Endothelial cell (in vitro differentiated cells): ENCODE measurements around the gene CACTIN. TPM values are rescaled to one million over a fixed set of nuclear protein-coding genes. Genes with fewer than 3 reads are reported as not detected.

ENCODE experiments used
- DNase-seq: peaks from one replicate; pipeline ENCODE4 v3.0.0; 2021; ENCODE audit warnings: low spot score
- H3K27ac Mint-ChIP-seq: one replicate; pipeline ENCODE4 v1.8.0; 2021; ENCODE audit warnings: mixed read lengths, inconsistent platforms; ENCODE audit not compliant: unreplicated experiment
- H3K27me3 Mint-ChIP-seq: one replicate; pipeline ENCODE4 v1.8.0; 2021; ENCODE audit warnings: mild to moderate bottlenecking, moderate library complexity, mixed read lengths, inconsistent platforms; ENCODE audit not compliant: unreplicated experiment
- H3K36me3 Mint-ChIP-seq: one replicate; pipeline ENCODE4 v1.8.0; 2021; ENCODE audit warnings: mild to moderate bottlenecking, low read depth, mixed read lengths, inconsistent platforms; ENCODE audit not compliant: unreplicated experiment
- H3K4me1 Mint-ChIP-seq: one replicate; pipeline ENCODE4 v1.8.0; 2021; ENCODE audit warnings: mild to moderate bottlenecking, mixed read lengths, inconsistent platforms; ENCODE audit not compliant: unreplicated experiment
- H3K4me3 Mint-ChIP-seq: one replicate; pipeline ENCODE4 v1.8.0; 2021; ENCODE audit warnings: mild to moderate bottlenecking, mixed read lengths, inconsistent platforms; ENCODE audit not compliant: unreplicated experiment
- H3K9me3 Mint-ChIP-seq: one replicate; pipeline ENCODE4 v1.8.0; 2021; ENCODE audit warnings: mixed read lengths, inconsistent platforms; ENCODE audit not compliant: unreplicated experiment
- total RNA-seq: library from RNA; stranded (reverse); fragmentation: NEBNext Ultra II Directional; extraction: Animal tissue kit (Norgen Biotek cat#: 25700); gene quantifications from one replicate; pipeline ENCODE4 v1.2.1, GENCODE V29; 2021; ENCODE audit not compliant: unreplicated experiment
- TF ChIP-seq, protein P1 (sequence below): fragments of 200-600 bp; sonication (generic); IDR thresholded peaks from one replicate; pipeline ENCODE4 v1.5.0; 2021; ENCODE audit warnings: antibody characterized with exemption; ENCODE audit not compliant: unreplicated experiment

Gene CACTIN
- total RNA-seq, 1 donor from 2014 or later = 31.8 TPM

DNA sequence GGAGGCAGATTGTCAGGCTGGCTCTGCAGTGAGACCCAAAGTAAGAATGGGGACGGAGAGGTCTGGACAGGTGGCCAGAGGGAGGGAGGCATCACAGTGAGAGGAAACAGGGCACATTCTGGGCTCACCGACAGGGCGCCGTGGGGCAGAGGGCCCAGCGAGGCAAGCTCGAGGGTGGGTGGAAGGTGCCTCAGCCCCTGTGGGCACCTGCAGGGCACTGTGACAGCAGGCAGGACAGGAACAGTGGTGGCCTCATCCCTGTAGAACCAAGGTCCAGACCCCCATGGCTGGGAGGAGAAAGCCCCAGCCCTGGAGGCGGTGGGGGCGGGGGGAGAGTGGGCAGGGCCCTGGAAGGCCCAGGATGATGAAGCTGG is 46.0 kb upstream of the CACTIN start:
- Mint-ChIP-seq H3K4me1 (peaks cover 2% of the 10 kb centered on the region), H3K27me3 (peaks cover 8% of the 10 kb centered on the region), H3K4me3 (no peak overlapping the region), H3K9me3 (no peaks in the 10 kb centered on the region), H3K36me3 (no peaks in the 10 kb centered on the region), H3K27ac (no peak overlapping the region)
- DNase-seq = no peak
- TF ChIP-seq, protein P1, sequence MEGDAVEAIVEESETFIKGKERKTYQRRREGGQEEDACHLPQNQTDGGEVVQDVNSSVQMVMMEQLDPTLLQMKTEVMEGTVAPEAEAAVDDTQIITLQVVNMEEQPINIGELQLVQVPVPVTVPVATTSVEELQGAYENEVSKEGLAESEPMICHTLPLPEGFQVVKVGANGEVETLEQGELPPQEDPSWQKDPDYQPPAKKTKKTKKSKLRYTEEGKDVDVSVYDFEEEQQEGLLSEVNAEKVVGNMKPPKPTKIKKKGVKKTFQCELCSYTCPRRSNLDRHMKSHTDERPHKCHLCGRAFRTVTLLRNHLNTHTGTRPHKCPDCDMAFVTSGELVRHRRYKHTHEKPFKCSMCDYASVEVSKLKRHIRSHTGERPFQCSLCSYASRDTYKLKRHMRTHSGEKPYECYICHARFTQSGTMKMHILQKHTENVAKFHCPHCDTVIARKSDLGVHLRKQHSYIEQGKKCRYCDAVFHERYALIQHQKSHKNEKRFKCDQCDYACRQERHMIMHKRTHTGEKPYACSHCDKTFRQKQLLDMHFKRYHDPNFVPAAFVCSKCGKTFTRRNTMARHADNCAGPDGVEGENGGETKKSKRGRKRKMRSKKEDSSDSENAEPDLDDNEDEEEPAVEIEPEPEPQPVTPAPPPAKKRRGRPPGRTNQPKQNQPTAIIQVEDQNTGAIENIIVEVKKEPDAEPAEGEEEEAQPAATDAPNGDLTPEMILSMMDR = no peak

- TF ChIP-seq, protein P1 = no peak
- Mint-ChIP-seq H3K27me3 (peaks cover 6% of the 10 kb centered on the region), H3K27ac (no peak overlapping the region), H3K4me1 (peaks cover 2% of the 10 kb centered on the region), H3K36me3 (no peaks in the 10 kb centered on the region), H3K4me3 (no peak overlapping the region), H3K9me3 (no peaks in the 10 kb centered on the region)
- DNase-seq = no peak
Measured at GRCh38 chr19:3671680-3672574, 45.3 kb upstream of the CACTIN start.

- Mint-ChIP-seq H3K27me3 (peaks cover 10% of the 10 kb centered on the region), H3K27ac (no peak overlapping the region), H3K36me3 (no peaks in the 10 kb centered on the region), H3K4me3 (no peak overlapping the region), H3K9me3 (no peaks in the 10 kb centered on the region), H3K4me1 (peaks cover 2% of the 10 kb centered on the region)
- TF ChIP-seq, protein P1 = no peak
- DNase-seq = no peak
Measured at GRCh38 chr19:3670796-3671679, 44.4 kb upstream of the CACTIN start.

DNA sequence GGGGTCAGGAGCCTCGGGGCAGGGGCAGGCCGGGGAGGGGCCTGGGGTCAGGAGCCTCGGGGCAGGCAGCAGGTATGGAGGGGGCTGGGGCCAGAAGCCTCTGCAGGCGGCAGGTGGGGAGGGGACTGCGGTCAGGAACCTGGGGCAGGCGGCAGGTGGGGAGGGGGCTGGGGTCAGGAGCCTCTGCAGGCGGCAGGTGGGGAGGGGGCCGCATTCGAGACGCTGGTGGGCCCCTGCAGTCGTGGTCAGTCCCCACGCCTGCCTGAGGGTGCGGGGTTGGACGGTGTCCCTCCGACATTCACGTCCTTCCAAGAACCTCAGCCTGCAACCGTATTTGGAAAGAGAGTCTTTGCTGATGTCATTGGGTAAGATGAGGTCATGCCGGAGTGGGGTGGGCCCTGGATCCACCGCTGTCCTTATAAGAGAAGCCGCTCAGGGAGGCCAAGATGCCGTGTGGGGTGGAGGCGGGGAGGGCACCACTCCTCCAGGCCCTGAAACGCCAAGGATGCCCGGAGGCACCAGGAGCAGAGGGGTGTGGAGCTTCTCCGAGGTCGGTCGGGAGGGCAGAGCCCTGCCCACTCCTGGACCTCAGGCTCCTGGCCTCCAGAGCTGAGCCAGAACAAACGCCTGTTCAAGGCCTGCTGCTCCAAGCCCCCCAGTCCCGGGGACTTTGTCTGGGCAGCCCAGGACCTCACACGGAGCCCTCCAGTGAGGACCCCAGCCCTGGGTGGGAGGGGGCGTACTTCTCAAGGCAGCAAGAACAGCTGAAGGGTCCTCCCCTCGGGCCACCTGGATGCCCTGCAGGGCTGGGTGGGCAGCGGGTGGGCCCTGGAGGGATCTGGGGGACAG is 43.6 kb upstream of the CACTIN start:
- no peak for DNase-seq
- Mint-ChIP-seq H3K27ac (peak overlapping the region; percentile 61), H3K4me1 (peaks cover 2% of the 10 kb centered on the region), H3K36me3 (no peaks in the 10 kb centered on the region), H3K27me3 (peaks cover 10% of the 10 kb centered on the region), H3K9me3 (no peaks in the 10 kb centered on the region), H3K4me3 (no peak overlapping the region)
- TF ChIP-seq, protein P1 = no peak
